Measurements from ENCODE around the gene VAT1. TPM values are rescaled to one million over a fixed set of nuclear protein-coding genes. Genes with fewer than 3 reads are reported as not detected.

VAT1 gene
- total and polyA plus RNA-seq, 12 donors: 48.5 to 99.2 (median 66.0) TPM

GRCh38 chr17:43031666-43032065, 9.5 kb upstream of the VAT1 start:
- H3K4me3 ChIP-seq: no peak overlapping the region
- no peak overlapping the region for H3K27ac ChIP-seq
- WGBS, 2 donors: 89 to 94% methylated on average over 3 of the region's 3 CpGs
- ATAC-seq: no peak
- no peaks in the 10 kb centered on the region for H3K36me3 ChIP-seq
- intact Hi-C loops (cut with DNase I): loop anchor here in 2 of 10 donors (10.0 kb wide), 2 partner anchors 83 to 313 kb away; no protein-coding TSS in a partner anchor
- no peaks in the 10 kb centered on the region for H3K27me3 ChIP-seq
- DNase-seq: no peak
- H3K4me1 ChIP-seq: no peaks in the 10 kb centered on the region
- TF ChIP-seq, protein P1, sequence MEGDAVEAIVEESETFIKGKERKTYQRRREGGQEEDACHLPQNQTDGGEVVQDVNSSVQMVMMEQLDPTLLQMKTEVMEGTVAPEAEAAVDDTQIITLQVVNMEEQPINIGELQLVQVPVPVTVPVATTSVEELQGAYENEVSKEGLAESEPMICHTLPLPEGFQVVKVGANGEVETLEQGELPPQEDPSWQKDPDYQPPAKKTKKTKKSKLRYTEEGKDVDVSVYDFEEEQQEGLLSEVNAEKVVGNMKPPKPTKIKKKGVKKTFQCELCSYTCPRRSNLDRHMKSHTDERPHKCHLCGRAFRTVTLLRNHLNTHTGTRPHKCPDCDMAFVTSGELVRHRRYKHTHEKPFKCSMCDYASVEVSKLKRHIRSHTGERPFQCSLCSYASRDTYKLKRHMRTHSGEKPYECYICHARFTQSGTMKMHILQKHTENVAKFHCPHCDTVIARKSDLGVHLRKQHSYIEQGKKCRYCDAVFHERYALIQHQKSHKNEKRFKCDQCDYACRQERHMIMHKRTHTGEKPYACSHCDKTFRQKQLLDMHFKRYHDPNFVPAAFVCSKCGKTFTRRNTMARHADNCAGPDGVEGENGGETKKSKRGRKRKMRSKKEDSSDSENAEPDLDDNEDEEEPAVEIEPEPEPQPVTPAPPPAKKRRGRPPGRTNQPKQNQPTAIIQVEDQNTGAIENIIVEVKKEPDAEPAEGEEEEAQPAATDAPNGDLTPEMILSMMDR (IDR thresholded peaks at IDR 0.05): no peak
- no peaks in the 10 kb centered on the region for H3K9me3 ChIP-seq

DNA sequence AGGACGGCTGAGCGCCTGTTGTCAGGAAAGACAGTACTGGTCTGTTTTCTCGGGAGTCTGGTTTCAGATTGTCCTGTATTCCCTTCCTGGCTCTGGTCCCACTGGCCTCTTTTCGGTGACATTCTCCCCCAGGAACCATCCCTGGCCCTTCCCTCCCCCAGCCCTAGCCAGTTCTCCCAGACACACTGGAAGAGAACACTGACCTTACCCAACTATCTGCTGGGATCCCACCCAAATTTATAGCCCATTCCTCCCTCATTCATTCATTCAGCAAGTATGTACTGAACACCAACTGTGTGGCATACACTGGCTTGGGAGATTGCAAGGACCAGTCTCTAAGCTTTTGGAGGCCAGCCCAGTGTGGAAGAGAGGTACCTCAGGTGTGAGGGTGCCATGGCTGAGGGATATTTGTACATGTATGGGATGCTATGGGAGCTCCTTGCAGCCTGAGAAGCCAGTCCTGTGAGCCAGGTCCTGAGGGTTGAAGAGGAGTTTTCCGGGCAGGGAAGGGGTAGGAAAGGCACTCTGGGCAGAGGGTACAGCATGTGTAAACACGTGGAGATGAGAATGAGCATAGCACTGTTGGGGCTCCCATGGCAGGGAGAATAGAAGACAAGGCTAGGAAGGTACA, 8.1 kb upstream of the VAT1 start:
- TF ChIP-seq, protein P1 (IDR thresholded peaks at IDR 0.05): no peak
- no peak overlapping the region for H3K4me3 ChIP-seq
- ATAC-seq: peak in 2 of 8 donors; percentile 15 to 31
- WGBS, 2 donors: 67 to 69% methylated on average over 6 of the region's 6 CpGs
- no peaks in the 10 kb centered on the region for H3K27me3 ChIP-seq
- H3K9me3 ChIP-seq: no peaks in the 10 kb centered on the region
- no peak for DNase-seq
- H3K4me1 ChIP-seq: peaks cover 0 to 3% (median 0%) of the 10 kb centered on the region in 9 donors
- intact Hi-C loops (cut with DNase I): loop anchor here in 2 of 10 donors (10.0 kb wide), 2 partner anchors 85 to 315 kb away; no protein-coding TSS in a partner anchor
- peak overlapping the region in 3 of 10 donors; percentile 19 to 57 (median 34) for H3K27ac ChIP-seq
- no peaks in the 10 kb centered on the region for H3K36me3 ChIP-seq

DNA sequence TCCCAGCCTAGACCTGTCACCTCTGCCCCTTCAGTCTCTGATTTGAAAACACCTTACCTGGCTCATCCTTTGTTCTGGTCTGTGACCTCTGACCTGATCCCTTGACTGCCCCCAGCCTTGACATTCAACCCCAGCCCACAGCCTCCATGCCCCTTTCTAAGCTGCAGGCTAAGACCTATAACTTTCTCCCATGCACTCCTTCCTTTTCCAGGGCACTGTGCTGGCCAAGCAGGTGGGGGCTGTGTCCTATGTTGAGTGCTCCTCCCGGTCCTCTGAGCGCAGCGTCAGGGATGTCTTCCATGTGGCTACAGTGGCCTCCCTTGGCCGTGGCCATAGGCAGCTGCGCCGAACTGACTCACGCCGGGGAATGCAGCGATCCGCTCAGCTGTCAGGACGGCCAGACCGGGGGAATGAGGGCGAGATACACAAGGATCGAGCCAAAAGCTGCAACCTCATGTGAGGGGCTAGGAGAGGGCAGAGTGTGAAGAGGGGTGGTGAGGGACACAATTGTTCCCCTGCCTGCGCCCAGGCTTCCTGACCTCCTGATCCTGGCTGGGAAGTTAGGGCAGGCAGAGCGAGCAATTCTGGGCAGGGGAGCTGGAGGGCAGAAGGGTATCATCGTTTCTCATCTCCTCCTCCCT, 6.2 kb upstream of the VAT1 start:
- Histone ChIP-seq H3K4me1 (peaks cover 0 to 12% (median 6%) of the 10 kb centered on the region in 9 donors), H3K36me3 (no peaks in the 10 kb centered on the region), H3K9me3 (no peaks in the 10 kb centered on the region), H3K27me3 (no peaks in the 10 kb centered on the region), H3K4me3 (no peak overlapping the region), H3K27ac (no peak overlapping the region)
- DNase-seq: no peak
- TF ChIP-seq, protein P1 (IDR thresholded peaks at IDR 0.05): no peak
- intact Hi-C loops (cut with DNase I): loop anchor here in 7 of 10 donors (5.0 to 10.0 kb wide), 6 partner anchors 59 to 336 kb away; partner anchors contain the start of genes BRCA1 (in 5 of the 7) and NBR1 (in 1 of the 7)
- ATAC-seq: no peak
- 82 to 83% methylated on average over 17 of the region's 17 CpGs for WGBS, 2 donors

GRCh38 chr17:43027091-43028032, 5.2 kb upstream of the VAT1 start:
- intact Hi-C loops (cut with DNase I): loop anchor here in 7 of 10 donors (5.0 to 10.0 kb wide), 6 partner anchors 60 to 337 kb away; partner anchors contain the start of genes BRCA1 (in 5 of the 7) and NBR1 (in 1 of the 7)
- ATAC-seq (no peak), DNase-seq (no peak)
- TF ChIP-seq, protein P1 (IDR thresholded peaks at IDR 0.05): no peak
- 76 to 81% methylated on average over 9 of the region's 9 CpGs for WGBS, 2 donors
- no peak overlapping the region for H3K4me3 ChIP-seq
- peaks cover 0 to 19% (median 12%) of the 10 kb centered on the region in 9 donors for H3K4me1 ChIP-seq
- no peaks in the 10 kb centered on the region for H3K27me3 ChIP-seq
- no peak overlapping the region for H3K27ac ChIP-seq
- H3K36me3 ChIP-seq: no peaks in the 10 kb centered on the region
- no peaks in the 10 kb centered on the region for H3K9me3 ChIP-seq
